Measurements from ENCODE around the gene ASCC1.

ASCC1 gene

GRCh38 chr10:72062832-72063702 lies 153.0 kb downstream of the ASCC1 start:
- DNase-seq, result no peak

DNA sequence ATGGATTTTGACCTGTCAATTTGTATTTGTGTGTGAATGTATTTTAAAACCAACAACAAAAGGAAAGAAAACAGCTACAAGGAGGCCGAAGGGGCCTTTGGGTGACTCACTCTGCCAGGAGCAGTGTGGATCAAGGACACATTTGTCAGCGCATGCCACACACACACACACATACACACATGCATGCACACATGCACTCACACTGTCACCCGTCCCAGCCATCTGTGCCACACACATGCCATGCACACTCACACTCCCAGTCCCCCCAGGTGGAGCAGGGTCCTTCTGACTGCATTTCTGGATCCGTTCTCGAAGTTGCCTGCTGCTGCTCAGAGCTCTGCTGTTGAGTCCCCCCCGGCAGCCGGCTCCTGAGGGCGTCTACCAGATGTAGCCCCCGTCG lies 153.7 kb downstream of the ASCC1 start:
- no peak for DNase-seq

GRCh38 chr10:72061930-72062329 lies 154.1 kb downstream of the ASCC1 start:
- no peak for DNase-seq

DNA sequence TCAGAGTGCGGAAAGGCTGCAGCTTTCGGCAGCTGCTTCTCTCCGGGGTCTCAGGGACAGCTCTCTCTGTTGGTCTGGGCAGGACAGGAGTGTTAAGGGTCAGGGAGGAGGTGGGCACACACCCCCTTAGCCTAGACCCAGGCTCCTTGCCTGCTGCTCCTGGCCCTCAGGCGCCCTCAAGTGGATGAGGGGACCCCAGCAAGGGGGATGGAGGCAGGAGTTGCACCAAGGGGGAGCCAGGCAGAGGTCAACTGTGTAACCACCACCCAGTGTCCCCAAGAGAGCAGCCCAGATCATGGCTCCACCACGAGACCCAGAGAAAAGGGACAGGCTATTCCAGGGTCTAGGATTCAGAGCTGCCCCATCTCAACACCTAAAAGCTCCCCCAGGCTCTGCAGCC lies 154.6 kb downstream of the ASCC1 start:
- DNase-seq, result no peak

GRCh38 chr10:72059843-72060822 lies 155.9 kb downstream of the ASCC1 start:
- no peak for DNase-seq

GRCh38 chr10:72058989-72059842 lies 156.9 kb downstream of the ASCC1 start:
- DNase-seq, result peak; percentile 24 to 61

DNA sequence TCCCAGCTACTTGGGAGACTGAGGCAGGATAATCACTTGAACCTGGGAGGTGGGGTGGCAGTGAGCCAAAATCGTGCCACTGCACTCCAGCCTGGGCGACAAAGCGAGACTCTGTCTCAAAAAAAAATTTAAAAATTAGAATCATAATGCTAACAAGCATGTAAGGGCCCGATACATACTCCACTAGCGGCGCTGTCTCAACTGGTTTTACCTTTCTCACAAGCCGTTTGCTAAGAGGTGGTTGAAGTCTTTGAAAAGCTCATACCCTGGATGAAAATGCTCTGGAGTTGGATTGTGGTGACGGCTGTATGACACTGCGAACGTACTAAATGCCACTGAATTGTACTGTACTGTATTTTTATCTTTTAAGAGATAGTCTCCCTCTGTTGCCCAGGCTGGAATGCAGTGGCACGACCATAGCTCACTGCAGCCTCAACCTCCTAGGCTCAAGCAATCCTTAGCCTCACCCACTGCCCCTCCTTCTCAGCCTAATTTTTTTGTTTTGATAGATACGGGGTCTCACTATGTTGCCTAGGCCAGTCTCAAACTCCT lies 157.7 kb downstream of the ASCC1 start:
- no peak for DNase-seq

- no peak for DNase-seq
Observed at GRCh38 chr10:72056932-72057751, 158.9 kb downstream of the ASCC1 start.

DNA sequence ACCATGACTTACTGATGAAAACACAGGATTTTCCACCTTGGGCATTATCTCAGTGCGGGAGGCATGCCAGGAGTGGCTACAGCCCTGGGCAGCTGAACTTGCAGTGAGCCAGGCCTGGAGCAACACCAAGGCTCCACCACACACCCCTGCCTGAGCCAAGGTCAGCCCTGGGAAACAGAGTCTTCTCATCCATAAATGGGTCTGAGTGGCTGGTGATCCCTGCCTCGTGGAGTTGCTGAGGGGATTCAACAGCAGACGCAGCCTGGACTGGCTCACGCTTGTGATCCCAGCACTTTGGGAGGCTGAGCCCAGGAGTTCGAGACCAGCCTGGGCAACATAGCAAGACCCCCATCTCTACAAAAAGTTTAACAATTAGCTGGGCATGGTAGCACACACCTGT lies 160.0 kb downstream of the ASCC1 start:
- DNase-seq, result no peak

DNA sequence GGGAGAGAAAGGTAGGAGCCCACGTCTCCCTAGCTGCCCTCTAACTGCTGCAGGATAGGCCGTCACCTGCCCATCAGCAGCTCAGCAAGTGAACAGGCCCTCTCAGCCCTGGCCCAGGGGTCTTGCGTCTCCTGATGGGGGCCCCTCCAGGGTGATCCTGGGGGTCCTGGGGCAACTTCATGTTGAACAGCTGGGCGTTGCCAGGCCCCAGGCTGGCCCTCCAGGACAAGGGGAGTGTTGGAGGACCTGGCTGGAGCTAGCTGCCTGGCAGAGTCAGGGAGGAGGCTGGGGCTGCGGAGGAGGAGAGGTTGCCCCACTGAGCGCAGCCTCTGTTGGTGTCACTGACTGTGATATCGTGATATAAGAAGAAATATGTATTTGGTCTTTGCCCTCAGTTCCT lies 162.4 kb downstream of the ASCC1 start:
- DNase-seq, result no peak

DNA sequence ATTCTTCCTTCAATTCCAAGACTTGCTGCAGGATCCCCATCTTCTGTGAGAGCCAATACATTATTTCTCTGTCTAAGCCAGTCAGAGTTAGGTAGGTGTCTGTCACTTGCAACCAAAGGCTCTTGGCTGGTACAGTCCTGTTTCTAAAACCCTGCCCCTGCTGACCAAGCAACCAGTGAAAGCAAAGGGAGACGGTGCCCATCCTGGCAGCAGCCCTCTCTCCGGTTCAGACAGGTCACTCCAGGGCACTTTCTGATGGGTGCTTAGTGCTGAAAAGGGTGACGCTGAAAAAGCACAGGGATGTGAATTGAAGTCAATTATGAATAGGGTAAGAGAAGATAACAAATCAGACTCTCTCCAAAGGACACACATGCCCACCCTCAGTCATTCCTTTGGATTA lies 165.2 kb downstream of the ASCC1 start:
- DNase-seq, result no peak

DNA sequence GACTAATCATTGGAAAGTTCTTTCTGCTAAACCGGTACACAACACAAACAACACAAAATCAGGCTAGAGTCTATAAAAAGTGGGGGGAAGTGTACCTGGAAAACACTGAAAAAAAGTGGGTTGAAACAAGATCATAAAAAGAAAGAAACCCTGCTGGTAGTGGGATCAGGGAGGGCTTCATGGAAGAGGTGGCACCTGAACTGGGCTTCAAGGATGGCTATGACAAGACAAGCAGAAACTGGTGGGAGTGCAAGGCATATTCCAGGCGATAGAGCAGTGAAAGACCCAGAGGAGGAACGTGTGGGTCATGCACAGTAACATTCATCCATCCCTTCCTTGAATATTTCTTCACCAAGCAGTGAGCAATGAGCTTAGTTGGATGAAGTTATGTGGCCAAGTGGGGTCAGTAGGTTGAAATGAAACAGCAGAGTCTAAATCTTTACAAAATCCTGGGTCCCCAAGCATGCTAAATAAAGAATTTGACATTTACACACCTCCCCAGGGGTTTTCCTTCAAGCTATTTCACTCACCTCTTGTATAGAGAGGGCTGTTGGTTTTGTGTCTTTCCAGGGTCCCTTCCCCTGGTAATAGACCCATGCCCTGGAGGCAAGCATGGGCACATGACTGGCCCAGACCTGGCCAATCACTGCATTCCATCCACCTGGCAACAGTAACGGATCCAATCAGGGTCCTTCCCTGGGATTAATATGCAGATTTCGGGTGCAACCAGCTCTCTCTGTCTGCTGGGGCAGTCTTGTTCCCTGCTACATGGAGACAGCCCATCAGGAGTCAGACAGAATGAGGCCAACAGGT lies 165.9 kb downstream of the ASCC1 start:
- DNase-seq, result no peak

GRCh38 chr10:72049472-72049871 lies 166.6 kb downstream of the ASCC1 start:
- DNase-seq, result no peak

- peak; percentile 84 for DNase-seq
Observed at GRCh38 chr10:72048450-72049124, 167.5 kb downstream of the ASCC1 start.
